NCI-H1105 treated with DMSO at 0.1 percent for 48 hours (cell line): ENCODE data around the gene NONO.
"Not testable (repeated sequence)": the region's sequence is repeated elsewhere in the genome, so short reads cannot be mapped to it uniquely, and the experiment has no call there.

Source experiments
- DNase-seq: peaks from one replicate; lab custom pipeline; 2025; lab: John Stamatoyannopoulos, UW

Gene NONO

GRCh38 chrX:71283403-71284143, at the start of gene NONO:
Gene NONO (plus strand): TSS chrX:71283635. CDS start chrX:71290638, 7,003 bp downstream.
- DNase-seq = peak; percentile 95

GRCh38 chrX:71235482-71235881, 48.0 kb upstream of the NONO start:
- no peak for DNase-seq

- DNase-seq = no peak
Observed at GRCh38 chrX:71236836-71237235, 46.6 kb upstream of the NONO start.

GRCh38 chrX:71239781-71240180, 43.7 kb upstream of the NONO start:
- DNase-seq = no peak

GRCh38 chrX:71241301-71241700, 42.1 kb upstream of the NONO start:
- DNase-seq = no peak

GRCh38 chrX:71244359-71245128, 38.9 kb upstream of the NONO start:
- no peak for DNase-seq

- DNase-seq = no peak
Observed at GRCh38 chrX:71245159-71245558, 38.3 kb upstream of the NONO start.

GRCh38 chrX:71250841-71251240, 32.6 kb upstream of the NONO start:
- DNase-seq = no peak

GRCh38 chrX:71251466-71251973, 31.9 kb upstream of the NONO start:
- no peak for DNase-seq

- no peak for DNase-seq
Observed at GRCh38 chrX:71252221-71252620, 31.2 kb upstream of the NONO start.

GRCh38 chrX:71253253-71254091, 30.0 kb upstream of the NONO start:
- DNase-seq = peak; percentile 3

- peak; percentile 80 for DNase-seq
Observed at GRCh38 chrX:71254092-71254963, 29.1 kb upstream of the NONO start, which contains the start of gene ZMYM3. Gene ZMYM3 (minus strand): TSS chrX:71254140. CDS start chrX:71253255, 885 bp downstream.

GRCh38 chrX:71256051-71256450, 27.4 kb upstream of the NONO start:
- DNase-seq = peak; percentile 15

- no peak for DNase-seq
Observed at GRCh38 chrX:71256856-71257255, 26.6 kb upstream of the NONO start.

GRCh38 chrX:71268624-71269023, 14.8 kb upstream of the NONO start:
- not testable (repeated sequence) for DNase-seq

GRCh38 chrX:71269801-71270395, 13.5 kb upstream of the NONO start:
- DNase-seq = no peak

GRCh38 chrX:71272313-71272712, 11.1 kb upstream of the NONO start:
- not testable (repeated sequence) for DNase-seq

GRCh38 chrX:71281300-71281699, 2.1 kb upstream of the NONO start:
- DNase-seq = not testable (repeated sequence)

- peak; percentile 57 for DNase-seq
Observed at GRCh38 chrX:71282514-71283402, 677 bp upstream of the NONO start.

- no peak for DNase-seq
Observed at GRCh38 chrX:71285929-71286328, 2.5 kb downstream of the NONO start.
